SU-DHL-6 (cell line): ENCODE data around the gene TTBK1.

Experiments used
- CTCF ChIP-seq: fragments of 200-600 bp; sonication (generic); IDR thresholded peaks from one replicate; pipeline ENCODE4 v1.5.1; 2017; ENCODE audit warnings: antibody characterized with exemption, mild to moderate bottlenecking, low read length, moderate library complexity; ENCODE audit not compliant: insufficient read depth, poor library complexity, severe bottlenecking
- EZH2phosphoT487 ChIP-seq: fragments of 200-600 bp; sonication (generic), shearing (Covaris generic); conservative IDR thresholded peaks from 2 replicates; pipeline ENCODE4 v1.6.1; 2018; ENCODE audit warnings: mild to moderate bottlenecking, antibody characterized with exemption, low read length, moderate library complexity, mixed read lengths

- TF ChIP-seq CTCF (no peak), EZH2phosphoT487 (no peak)
Observed at GRCh38 chr6:43274127-43274915, 31.0 kb downstream of the TTBK1 start.
